Activated CD4-positive, CD25-positive, alpha-beta regulatory T cell treated with anti-CD3 and anti-CD28 coated beads, Interleukin-2, amount 50 U/mL, for 72 hours (primary cell): ENCODE data around the gene PALMD.

ENCODE experiments used
- DNase-seq: peaks from one replicate; pipeline ENCODE4 v3.0.0; 2021

Gene PALMD

DNA sequence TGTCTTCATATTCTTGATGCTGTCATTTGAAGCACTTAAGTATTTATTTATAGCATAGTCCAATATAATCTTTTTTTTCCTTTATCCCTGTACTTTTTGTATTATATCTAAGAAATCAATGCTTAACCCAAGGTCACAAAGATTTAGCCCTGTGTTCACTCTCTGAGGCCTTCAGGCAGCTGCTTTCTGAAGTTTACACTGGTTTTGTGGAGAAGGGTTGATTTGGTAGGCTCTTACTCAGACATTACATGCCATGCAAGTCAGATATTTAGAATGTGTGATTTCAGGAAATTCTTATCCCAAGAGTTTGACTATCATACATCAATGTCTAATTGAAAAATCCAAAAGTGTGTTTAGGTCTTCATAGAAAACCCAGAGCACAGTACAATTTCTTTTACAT is 56.3 kb downstream of the PALMD start:
- no peak for DNase-seq

DNA sequence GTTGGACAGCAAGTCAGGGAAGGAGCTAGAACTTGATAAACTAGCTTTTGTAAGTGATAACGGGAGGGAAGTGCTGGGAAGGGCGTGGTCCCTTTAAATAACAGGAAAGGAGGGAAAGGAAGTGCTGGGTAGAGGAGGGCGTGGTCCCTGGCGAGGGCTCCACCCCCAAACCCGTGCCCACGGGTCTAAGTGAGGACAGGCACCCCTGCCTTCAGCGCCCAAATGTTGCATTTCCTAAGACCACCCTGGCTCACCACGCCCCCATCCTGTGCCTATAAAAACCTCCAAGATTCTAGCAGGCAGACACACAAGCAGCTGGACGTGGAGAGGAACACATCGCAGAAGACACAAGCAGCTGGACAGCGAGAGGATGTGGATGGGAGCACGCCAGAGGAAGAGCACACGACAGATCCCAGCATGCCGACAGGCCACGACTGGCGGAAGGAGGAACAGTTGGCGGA is 58.5 kb downstream of the PALMD start:
- no peak for DNase-seq

DNA sequence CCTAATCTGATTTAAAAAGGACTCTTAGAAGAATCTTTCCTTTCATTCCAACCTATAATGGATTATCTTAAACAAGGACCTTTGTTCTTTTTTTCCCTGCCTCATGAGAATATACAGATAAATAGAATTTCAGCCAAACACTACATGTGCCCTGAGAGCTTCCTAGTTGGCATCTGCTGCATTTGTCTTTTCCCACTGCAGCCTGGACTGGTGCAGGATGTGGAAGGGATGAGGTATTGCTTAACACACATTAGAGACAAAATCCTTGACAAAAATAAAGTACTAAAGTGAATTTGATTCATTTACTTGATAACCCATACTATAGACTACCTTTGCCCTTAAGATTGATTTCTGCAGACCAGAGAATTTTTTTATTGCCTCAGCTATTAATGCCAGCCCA is 59.5 kb downstream of the PALMD start:
- DNase-seq: no peak

DNA sequence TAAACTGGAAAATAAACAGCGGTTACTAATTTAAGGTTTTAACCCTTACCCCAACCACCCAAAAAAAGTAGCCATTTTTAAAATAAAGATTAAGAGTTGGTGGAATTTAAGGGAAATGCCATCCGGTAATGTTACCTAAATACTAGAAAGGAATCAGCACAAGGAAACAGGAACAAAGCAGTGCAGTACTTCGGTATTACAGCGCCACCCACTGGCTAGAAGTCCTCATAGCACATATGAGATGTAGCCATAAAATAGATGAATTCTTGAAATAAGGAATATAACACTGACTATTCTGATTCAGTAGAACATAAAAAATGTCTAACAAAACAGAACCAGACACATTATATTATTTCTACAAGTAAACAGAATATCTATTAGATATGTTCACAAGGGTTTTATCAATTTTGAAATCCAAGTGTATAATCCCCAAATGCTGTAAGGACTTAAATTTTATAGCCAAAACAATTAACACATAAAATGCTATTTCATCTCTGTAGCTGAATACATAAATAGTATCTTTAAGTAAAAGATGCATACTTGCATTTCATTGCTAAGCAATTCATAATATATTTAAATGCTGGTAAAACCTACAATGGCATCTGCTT is 61.7 kb downstream of the PALMD start:
- peak; percentile 56 for DNase-seq

DNA sequence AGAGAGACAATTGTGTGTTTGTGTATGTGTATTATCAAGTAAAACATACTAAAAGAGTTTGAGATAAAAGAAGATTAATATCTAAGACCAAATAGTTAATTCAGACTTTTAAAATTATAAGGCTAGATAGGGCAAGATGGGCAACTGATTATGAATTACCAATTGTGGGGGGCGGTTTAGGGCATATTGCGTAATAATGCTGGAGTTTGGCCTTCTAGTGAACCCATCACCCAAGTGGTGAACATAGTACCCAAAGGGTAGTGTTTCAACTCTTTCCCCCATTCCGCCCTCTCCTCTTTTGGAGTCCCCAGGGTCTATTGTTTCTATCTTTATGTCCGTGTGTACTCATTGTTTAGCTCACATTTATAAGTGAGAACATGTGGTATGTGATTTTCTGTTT is 65.1 kb downstream of the PALMD start:
- no peak for DNase-seq

DNA sequence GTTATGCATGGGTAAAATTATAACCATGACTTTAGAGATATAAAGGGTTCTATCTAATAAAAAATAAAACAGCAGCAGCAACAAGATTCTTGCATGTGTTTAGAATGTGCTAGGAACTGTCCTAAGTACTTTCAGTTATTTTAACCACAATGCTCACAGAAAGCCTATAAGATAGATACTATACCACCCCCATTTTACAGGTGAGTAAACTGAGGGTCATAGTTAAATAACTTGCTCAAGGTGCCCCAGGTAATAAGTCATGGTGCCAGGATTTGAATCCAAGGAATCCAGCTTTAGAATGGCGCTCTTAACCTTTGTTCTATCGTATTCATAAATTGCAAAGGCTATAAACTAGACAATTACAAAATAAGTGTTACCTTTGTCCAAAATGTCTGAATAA is 67.1 kb downstream of the PALMD start:
- DNase-seq: no peak

DNA sequence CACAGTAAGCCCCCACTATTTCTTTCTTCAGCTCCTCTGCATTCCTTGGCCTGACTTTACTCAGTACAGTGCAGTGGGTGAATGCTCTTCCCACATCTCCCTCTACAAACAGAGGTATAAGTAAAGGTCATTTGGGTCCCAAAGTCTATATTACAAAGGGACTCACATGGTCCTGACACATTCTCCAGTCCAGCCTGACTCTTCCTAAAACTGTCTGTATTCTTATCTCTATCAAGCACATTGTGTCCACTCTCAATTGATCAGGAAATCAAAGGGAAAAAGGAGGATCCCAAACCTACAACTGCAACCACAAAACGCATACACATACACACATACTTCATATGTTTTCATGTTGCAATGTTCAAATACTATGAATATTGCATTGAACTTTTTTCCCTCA is 71.1 kb downstream of the PALMD start:
- no peak for DNase-seq

DNA sequence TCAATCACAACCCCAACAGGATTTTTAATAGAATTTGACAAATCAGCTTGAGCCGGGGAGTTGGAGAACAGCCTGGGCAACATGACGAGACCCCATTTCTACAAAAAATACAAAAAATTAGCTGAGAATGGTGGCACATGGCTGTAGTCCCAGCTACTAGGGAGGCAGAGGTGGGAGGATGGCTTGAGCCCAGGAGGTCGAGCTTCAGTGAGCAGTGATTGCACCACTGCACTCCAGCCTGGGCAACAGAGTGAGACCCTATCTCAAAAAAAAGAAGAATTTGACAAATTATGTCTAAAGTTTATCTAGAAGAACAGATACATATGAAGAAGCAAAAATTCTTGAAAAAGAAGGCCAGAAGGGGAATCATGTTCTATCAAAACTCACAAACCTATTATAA is 77.3 kb downstream of the PALMD start:
- no peak for DNase-seq

DNA sequence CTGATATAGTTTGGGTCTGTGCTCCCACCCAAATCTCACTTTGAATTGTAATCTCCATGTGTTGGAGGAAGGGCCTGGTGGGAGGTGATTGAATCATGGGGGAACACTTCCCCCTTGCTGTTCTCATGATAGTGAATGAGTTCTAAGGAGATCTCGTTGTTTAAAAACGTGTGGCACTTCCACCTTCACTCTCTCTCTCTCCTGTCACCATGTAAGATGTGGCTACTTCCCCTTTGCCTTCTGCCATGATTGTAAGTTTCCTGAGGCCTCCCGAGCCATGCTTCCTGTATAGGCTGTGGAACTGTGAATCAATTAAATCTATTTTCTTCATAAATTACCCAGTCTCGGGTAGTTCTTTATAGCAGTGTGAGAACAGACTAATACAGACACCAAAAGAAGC is 80.1 kb downstream of the PALMD start:
- DNase-seq: no peak

DNA sequence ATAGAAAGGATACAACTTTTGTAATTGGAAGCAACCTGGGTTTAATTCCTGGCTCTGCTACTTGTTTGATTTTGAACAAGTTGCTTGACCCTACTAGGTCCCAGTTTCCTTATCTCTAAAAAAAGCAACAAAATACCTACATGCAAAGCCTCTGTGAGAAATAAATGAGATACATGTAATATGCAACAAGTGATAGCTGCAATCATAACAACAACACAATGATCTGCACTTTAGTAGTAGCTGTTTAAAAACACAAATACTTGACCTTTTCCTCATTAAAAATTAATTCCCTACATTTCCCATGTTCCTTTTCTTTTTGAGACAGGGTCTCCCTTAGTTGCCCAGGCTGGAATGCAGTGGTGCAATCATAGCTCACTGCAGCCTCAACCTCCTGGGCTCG is 80.5 kb downstream of the PALMD start:
- no peak for DNase-seq

DNA sequence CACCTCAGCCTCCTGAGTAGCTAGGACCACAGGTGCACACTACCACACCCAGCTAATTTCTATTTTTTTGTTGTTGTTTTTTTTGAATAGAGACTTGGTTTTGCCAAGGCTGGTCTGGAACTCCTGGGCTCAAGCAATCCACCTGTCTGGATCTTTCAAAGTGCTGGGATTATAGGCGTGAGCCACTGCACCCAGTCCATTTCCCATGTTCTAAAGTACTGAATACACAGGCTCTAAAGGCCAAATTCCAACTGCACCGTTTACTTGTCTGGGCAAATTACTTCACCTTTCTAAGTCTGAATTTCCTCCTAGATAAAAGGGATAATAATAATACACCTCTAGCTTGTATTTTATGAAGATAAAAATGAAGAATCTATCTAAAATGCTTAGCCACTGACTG is 80.9 kb downstream of the PALMD start:
- DNase-seq: no peak

DNA sequence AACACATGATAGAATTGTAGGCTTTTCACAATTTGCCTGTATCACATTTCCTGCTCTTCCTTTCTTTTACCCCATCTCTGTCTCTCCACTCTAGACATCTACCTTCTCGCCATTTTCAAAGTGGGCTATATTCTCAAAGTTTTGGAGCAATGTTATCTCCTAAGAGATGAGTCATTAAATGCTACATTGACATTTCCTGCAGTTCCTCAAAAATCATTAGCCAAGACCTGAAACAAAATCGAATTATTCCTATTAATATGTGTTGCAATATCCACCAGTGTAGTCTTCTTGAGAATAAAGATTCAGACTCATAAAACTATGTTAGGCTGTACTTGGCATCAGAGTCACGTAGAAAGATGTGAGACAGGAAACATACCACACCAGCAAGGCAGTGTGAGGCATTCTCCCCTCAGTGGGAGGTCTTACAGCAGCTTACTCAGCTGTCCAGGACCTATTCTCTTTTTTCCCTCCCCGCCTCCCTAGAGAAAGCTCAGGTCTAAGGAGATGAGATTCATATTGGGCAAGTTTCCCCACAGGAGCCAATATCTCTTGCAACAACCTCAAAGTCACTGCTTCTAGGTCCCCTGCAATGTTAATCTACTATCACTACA is 81.8 kb downstream of the PALMD start:
- DNase-seq: no peak

DNA sequence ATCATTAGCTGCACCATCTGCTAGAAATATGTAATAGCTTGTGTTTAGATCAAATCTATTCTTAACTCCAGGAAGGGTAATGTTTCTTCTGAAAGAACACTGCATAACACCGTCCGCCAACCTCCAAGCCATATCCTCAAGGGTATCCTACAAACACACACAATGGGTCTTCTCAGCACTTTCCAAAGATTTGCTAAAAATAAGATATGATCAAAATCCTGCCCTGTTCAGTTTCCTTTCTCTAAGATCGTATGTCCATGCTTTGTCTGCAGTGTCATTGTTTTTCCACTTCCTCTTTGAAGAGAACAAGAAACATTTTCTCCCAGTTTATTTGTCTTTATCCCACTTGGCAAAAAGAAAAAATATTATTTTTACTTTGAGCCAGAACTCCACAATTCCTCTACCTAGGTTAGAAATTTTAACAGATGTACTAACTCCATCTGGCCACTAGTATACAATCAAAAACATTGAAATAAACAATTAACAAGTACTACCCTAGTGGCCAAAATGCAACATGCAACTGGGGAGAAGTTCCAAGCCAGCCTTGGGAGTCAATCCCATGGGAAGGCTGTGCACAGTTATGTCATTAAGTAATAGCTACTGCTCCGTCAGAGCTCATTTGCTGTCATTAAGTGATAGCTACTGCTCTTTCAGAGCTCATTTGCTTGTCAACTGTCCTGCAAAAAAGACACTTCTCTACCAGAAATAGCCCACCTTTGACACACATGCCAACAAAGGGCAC is 82.8 kb downstream of the PALMD start:
- no peak for DNase-seq

DNA sequence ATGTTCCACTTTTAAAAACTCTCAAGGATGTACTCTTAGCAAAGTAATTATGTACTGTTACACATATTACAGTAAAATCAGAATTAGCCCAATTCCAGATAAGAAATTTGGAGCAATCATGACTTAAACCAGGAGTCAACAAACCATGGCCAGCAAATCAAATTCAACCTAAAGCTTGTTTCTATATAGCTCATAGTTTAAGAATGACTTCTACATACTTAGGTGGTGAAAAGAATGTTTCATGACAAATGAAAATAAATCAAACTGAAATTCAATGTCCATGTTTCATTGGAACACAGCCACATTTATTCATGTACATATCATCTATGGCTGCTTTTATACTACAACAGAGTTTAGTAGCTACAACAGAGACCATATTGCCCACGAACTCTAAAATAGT is 85.5 kb downstream of the PALMD start:
- DNase-seq: no peak

DNA sequence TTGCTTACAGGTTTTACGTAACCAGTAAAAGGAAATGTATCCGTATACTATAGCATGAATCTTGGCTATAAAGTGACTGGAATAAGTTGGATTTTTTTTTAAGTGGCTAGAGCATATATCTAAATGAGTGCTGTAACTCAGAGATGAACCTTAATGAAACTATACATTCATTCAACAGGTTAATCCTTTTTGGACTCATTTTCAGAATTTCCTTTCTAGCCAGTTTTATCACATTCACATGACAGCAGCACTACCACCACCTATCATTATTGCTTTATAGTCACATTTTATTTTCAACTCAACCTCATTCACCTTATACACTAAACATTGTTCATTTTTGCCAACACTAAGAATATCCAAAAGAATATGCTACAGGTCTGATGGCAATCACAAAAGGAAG is 89.9 kb downstream of the PALMD start:
- DNase-seq: no peak

DNA sequence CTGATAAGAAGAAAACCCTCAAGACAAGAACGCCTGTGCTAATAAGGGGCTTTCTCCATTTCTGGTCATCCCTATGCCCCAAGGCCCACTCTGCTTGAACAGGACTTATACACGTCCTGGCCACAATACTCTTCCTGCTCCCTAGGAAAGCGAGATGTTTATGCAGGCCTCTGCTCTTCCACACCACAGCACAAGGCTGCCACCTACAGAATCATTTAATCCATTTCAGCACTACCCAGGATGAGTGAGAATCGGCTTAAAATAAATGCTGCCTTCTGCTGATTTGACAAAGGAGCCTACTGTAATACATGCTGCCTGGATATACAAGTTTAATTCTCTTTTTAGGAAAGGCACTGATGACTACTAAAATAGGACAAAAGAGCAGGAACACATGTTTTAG is 91.1 kb downstream of the PALMD start:
- no peak for DNase-seq

DNA sequence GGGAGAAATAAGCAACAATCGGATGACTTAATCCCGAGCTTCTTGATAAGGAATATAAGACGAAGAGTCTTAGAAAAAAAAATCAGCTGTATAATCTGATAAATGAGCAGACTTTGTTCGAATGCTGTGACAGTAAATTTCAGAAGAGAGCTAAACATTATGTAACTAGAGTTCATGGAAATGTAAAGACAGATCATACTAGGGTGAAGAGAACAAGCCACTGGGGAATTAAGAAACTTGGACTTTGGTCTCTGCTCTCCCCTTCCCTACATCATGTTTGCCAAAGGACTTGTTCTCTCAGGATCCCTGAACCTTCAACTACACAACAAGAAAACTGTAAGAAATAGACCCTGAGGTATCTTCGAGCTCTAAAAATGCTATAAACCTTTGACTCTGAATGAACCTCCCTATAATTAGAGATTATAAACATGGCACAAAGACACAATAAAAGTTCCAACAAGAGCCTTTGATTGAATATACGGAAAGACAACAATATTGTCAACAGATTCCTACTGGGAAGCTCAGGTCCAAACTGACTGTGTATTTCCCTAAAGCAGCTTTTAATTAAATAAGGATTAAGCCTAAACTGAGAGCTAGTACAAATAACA is 93.0 kb downstream of the PALMD start:
- no peak for DNase-seq

DNA sequence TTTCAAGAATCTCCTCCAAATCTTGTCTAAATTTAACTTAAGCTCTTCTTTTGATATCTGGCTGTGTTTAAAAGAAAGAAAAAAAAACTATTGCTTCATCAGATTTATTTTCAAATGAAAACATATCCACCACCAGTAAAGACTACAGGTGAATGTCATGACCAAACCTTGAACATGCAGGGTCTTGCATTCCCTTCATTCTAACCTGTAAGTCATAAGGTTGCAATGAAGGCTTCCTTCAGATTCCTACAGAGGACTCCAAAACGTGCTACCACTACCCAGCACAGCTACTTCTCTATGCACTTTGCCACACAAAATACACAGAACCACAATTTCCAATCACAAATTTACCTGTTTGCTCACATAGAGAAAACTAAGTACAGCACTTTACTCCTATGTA is 94.2 kb downstream of the PALMD start:
- no peak for DNase-seq
